Ovary (tissue), 9 donors: Measurements from ENCODE around the gene CFAP54. TPM values are rescaled to one million over a fixed set of nuclear protein-coding genes. Genes with fewer than 3 reads are reported as not detected.

Source experiments
- DNase-seq, 5 donors: peaks; one replicate each; pipeline ENCODE4 v3.0.0-alpha.2; 2019 to 2020
- H3K27ac ChIP-seq, 2 donors: fragments of 200-600 bp; one replicate each; pipeline versions ENCODE4 v1.5.1 to v1.8.0; 2019 to 2022
- H3K27me3 ChIP-seq: fragments of 200-600 bp; one replicate; pipeline ENCODE4 v1.8.0; 2022
- H3K36me3 ChIP-seq: fragments of 200-600 bp; sonication (generic); one replicate; pipeline ENCODE4 v1.5.1; 2019
- H3K4me1 ChIP-seq: one replicate; pipeline ENCODE4 v1.8.1; 2013; ENCODE audit warnings: mild to moderate bottlenecking, moderate library complexity; ENCODE audit not compliant: insufficient read depth
- H3K4me3 ChIP-seq: fragments of 200-600 bp; sonication (generic); one replicate; pipeline ENCODE4 v1.5.1; 2017
- H3K9me3 ChIP-seq, 2 donors: fragments of 200-600 bp in 1 of 2; sonication (generic) in 1 of 2; one replicate each; pipeline versions ENCODE4 v1.5.1 to v1.8.1; 2013 to 2019; ENCODE audit warnings: mild to moderate bottlenecking in 1 of 2, moderate library complexity in 1 of 2
- EP300 ChIP-seq: sonication (generic); formaldehyde crosslinking; IDR thresholded peaks from one replicate; pipeline ENCODE4 v1.6.1; 2017; ENCODE audit warnings: antibody characterized with exemption
- POLR2A ChIP-seq: fragments of 450-650 bp; IDR thresholded peaks from one replicate; pipeline ENCODE4 v1.6.1; 2017; ENCODE audit warnings: antibody characterized with exemption, mild to moderate bottlenecking, moderate library complexity
- WGBS, 3 donors: extraction: QIAGEN DNeasy Blood & Tissue Kit in 1 of 3; methylation state at CpG; one replicate each; pipeline versions ENCODE4 v1.1.5 to v1.1.7; 2013 to 2017; 5-methylcytosine and 5-hydroxymethylcytosine counted together
- intact Hi-C, 4 donors: fragments of 100-400 bp; cut with DNase I; formaldehyde crosslinking; loops; one replicate each; pipeline versions ENCODE4 v1.11.0 to v1.15.1; 2022 to 2023
- polyA plus RNA-seq, 2 donors: library from polyadenylated mRNA; stranded (reverse); fragments of 200-250 nt in 1 of 2; fragments of 350-450 nt in 1 of 2; fragmentation: Illumina TruSeq in 1 of 2; extraction: RNeasy Lipid Tissue Mini Kit (QIAGEN cat#74804) in 1 of 2; gene quantifications; one replicate each; pipeline ENCODE4 v1.2.3, GENCODE V29; 2013 to 2014
- total RNA-seq, 7 donors: library from RNA; depleted of rRNA in 2 of 7; stranded (reverse); fragments of >200 nt in 2 of 7; fragmentation: NEBNext Ultra II Directional in 3 of 7; extraction: Animal tissue kit (Norgen Biotek cat#: 25700) in 3 of 7; gene quantifications; one replicate each; pipeline versions ENCODE4 v1.1.0 to v1.2.4, GENCODE V29; 2016 to 2023
- TF ChIP-seq, protein P1 (sequence below), 3 donors: fragments of 450-650 bp in 2 of 3; fragments of 200-600 bp in 1 of 3; IDR thresholded peaks; one replicate each; pipeline versions ENCODE4 v1.5.1 to v1.8.0; 2016 to 2022; ENCODE audit warnings: antibody characterized with exemption in 3 of 3, mild to moderate bottlenecking in 1 of 3
- donor health status: DM: no; HTN: no; CAD: no; lungs with moderate emphysema.
- donor health status: DM: no; HTN: no; CAD: no.
- donor health status: Bipolar disorder and iron deficiency.
- donor health status: DM: yes; HTN: yes; CAD: no.
- donor health status: DM: no; HTN: no; CAD: no.
- donor health status: DM: yes; HTN: yes; CAD: no.

CFAP54 gene
- total and polyA plus RNA-seq, 9 donors: 0.15 to 29.8 (median 1.7) TPM

DNA sequence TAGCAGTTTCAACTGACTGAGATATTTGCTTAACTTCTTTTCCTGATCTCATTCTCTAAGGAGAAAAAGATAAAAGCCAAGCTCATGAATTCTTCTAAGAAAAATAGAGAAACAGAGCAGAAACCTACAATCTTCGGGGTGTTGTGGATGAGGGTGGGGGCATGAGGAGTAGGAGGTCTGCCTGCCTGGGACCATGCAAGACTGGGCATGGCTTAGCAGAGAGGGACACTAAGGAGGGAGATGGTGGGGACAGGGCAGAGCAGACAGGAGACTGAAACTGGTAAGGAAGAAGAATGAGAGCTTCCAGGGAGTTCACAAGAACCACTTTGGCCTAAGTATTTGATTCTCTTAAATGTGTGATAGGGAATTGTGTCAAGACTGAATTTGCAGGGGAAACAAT, 188.0 kb downstream of the CFAP54 start:
- TF ChIP-seq POLR2A (no peak), EP300 (no peak)
- TF ChIP-seq, protein P1, sequence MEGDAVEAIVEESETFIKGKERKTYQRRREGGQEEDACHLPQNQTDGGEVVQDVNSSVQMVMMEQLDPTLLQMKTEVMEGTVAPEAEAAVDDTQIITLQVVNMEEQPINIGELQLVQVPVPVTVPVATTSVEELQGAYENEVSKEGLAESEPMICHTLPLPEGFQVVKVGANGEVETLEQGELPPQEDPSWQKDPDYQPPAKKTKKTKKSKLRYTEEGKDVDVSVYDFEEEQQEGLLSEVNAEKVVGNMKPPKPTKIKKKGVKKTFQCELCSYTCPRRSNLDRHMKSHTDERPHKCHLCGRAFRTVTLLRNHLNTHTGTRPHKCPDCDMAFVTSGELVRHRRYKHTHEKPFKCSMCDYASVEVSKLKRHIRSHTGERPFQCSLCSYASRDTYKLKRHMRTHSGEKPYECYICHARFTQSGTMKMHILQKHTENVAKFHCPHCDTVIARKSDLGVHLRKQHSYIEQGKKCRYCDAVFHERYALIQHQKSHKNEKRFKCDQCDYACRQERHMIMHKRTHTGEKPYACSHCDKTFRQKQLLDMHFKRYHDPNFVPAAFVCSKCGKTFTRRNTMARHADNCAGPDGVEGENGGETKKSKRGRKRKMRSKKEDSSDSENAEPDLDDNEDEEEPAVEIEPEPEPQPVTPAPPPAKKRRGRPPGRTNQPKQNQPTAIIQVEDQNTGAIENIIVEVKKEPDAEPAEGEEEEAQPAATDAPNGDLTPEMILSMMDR (IDR thresholded peaks at IDR 0.05): no peak
- H3K27ac ChIP-seq: no peak overlapping the region
- 68 to 92% (median 78%) methylated on average over 1 of the region's 1 CpG for WGBS, 3 donors
- no peaks in the 10 kb centered on the region for H3K27me3 ChIP-seq
- DNase-seq: no peak
- intact Hi-C loops: no loop called here
- H3K4me3 ChIP-seq: no peak overlapping the region
- no peaks in the 10 kb centered on the region for H3K4me1 ChIP-seq
- H3K9me3 ChIP-seq: no peaks in the 10 kb centered on the region
- no peaks in the 10 kb centered on the region for H3K36me3 ChIP-seq

DNA sequence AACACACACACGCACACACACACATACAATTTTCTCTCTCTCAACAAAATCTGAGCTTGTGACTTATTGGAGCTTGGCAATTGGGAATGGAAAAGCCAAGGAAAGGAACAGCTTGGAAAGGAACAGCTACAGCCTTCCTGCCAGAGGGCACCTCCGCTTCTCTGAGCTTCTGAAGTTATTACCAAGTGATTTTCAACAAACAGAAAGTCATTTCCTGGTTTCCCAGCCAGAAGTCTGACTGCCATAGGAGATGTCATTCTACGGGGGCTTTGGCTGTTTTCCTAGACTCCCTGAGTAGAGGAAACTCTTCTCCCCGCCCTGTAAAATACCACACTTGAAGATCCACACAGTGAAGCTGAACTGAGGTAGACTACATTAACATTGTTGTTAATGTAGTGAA, 198.3 kb downstream of the CFAP54 start:
- Histone ChIP-seq H3K4me3 (no peak overlapping the region), H3K4me1 (no peaks in the 10 kb centered on the region), H3K9me3 (no peaks in the 10 kb centered on the region), H3K27me3 (no peaks in the 10 kb centered on the region), H3K36me3 (no peaks in the 10 kb centered on the region), H3K27ac (no peak overlapping the region)
- WGBS, 3 donors: 70 to 72% (median 70%) methylated on average over 4 of the region's 4 CpGs
- no peak for TF ChIP-seq POLR2A
- TF ChIP-seq, protein P1 (IDR thresholded peaks at IDR 0.05): no peak
- no peak for TF ChIP-seq EP300
- intact Hi-C loops: no loop called here
- DNase-seq: no peak

DNA sequence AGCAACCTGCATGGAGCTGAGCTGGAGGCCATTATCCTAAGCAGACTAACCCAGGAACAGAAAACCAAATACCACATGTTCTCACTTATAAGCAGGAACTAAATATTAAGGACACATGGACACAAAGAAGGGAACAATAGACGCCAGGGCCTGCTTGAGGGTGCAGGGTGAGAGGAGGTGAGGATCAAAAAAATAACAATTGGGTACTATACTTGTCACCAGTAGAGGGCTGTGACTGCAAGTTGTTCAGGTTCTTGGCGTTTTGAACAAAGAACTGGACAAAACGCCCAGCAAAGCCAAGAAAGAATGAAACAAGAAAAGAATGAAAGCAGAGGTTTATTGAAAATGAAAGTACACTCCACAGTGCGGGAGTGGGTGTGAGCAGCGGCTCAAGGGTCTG, 209.1 kb downstream of the CFAP54 start:
- Histone ChIP-seq H3K27me3 (no peaks in the 10 kb centered on the region), H3K4me1 (no peaks in the 10 kb centered on the region), H3K27ac (no peak overlapping the region), H3K36me3 (no peaks in the 10 kb centered on the region), H3K9me3 (no peaks in the 10 kb centered on the region), H3K4me3 (no peak overlapping the region)
- WGBS, 3 donors: 83 to 94% (median 89%) methylated on average over 5 of the region's 5 CpGs
- TF ChIP-seq, protein P1 (IDR thresholded peaks at IDR 0.05): no peak
- TF ChIP-seq EP300: no peak
- TF ChIP-seq POLR2A: no peak
- intact Hi-C loops: no loop called here
- no peak for DNase-seq

DNA sequence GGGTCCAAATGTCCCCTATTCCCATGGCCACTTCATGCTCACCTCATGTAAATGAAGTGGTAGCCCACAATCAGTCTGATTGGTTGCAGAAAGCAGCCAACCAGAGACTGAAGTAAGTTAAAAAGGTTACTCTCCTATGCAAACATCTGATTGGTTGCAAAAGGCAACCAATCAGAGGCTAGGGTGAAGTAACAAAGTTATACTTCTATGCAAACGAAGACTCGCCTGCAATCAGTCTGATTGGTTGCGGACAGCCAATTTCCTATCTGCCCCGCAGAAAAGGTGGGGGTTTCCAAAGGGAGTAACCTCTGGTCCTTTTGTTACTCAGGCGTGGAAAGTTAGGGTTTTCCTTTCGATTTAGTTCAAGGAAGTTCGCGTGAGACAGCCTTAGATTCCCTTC, 209.6 kb downstream of the CFAP54 start:
- TF ChIP-seq POLR2A (no peak), EP300 (no peak)
- TF ChIP-seq, protein P1 (IDR thresholded peaks at IDR 0.05): no peak
- DNase-seq: no peak

DNA sequence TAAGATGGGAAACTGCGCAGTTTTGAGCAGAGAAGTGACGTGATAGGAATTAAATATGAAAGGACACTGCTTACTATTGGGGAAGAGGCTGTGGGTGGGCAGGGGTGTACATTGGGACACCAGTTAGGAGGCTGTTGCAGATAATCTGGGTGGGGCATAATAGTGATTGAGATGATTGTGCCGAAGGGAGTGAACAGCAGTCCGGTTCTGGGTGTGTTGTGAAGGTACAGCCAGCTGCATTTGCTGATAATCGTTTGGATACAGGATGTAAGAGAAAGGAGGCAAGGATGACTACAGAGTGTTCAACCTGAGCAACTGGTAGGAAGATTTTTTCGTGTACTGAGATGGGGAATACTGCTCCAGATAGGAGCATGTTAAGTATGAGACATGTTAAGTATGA, 212.5 kb downstream of the CFAP54 start:
- no peaks in the 10 kb centered on the region for H3K4me1 ChIP-seq
- no peak overlapping the region for H3K4me3 ChIP-seq
- 76 to 77% (median 76%) methylated on average over 6 of the region's 6 CpGs for WGBS, 3 donors
- H3K9me3 ChIP-seq: no peaks in the 10 kb centered on the region
- intact Hi-C loops: no loop called here
- no peaks in the 10 kb centered on the region for H3K27me3 ChIP-seq
- H3K27ac ChIP-seq: no peak overlapping the region
- DNase-seq: no peak
- TF ChIP-seq POLR2A (no peak), EP300 (no peak)
- TF ChIP-seq, protein P1 (IDR thresholded peaks at IDR 0.05): no peak
- no peaks in the 10 kb centered on the region for H3K36me3 ChIP-seq

More for the DNA sequence above, 209.6 kb downstream of the CFAP54 start:
- Histone ChIP-seq H3K4me1 (no peaks in the 10 kb centered on the region), H3K9me3 (no peaks in the 10 kb centered on the region), H3K36me3 (no peaks in the 10 kb centered on the region), H3K27ac (no peak overlapping the region), H3K4me3 (no peak overlapping the region), H3K27me3 (no peaks in the 10 kb centered on the region)
- 85 to 92% (median 89%) methylated on average over 8 of the region's 8 CpGs for WGBS, 3 donors
- intact Hi-C loops: no loop called here
